Measurements from ENCODE around the gene ARRDC4.

ARRDC4 gene

GRCh38 chr15:97933589-97933988 lies 26.9 kb upstream of the ARRDC4 start:
- CTCF ChIA-PET = no interaction called here
- no peak for TF ChIP-seq ELF4 (IDR thresholded peaks at IDR 0.05)
- no peak for TF ChIP-seq BHLHE40 (IDR thresholded peaks at IDR 0.05; ENCODE audit: borderline replicate concordance)
- TF ChIP-seq TARDBP (IDR thresholded peaks at IDR 0.05) = no peak
- no peak for TF ChIP-seq FOXA1 (IDR thresholded peaks at IDR 0.05)
- no peak for DNase-seq (ENCODE audit: extremely low spot score)
- POLR2A ChIA-PET = no interaction called here

GRCh38 chr15:97940993-97941392 lies 19.5 kb upstream of the ARRDC4 start:
- CTCF ChIA-PET = interaction anchor here (0.8 kb wide), 1 partner anchor 42 kb away, joined by 3 read pairs; no protein-coding TSS in a partner anchor
- DNase-seq (ENCODE audit: extremely low spot score) = no peak
- POLR2A ChIA-PET = no interaction called here
- TF ChIP-seq TARDBP (IDR thresholded peaks at IDR 0.05) (no peak), ELF4 (IDR thresholded peaks at IDR 0.05) (no peak), ZNF384 (IDR thresholded peaks at IDR 0.05) (no peak), SUZ12 (IDR thresholded peaks at IDR 0.05) (no peak), LEF1 (IDR thresholded peaks at IDR 0.05; ENCODE audit: borderline replicate concordance) (no peak), SP1 (IDR thresholded peaks at IDR 0.05) (no peak), HDGF (IDR thresholded peaks at IDR 0.05; ENCODE audit: borderline replicate concordance) (no peak), NFRKB (IDR thresholded peaks at IDR 0.05) (no peak), L3MBTL2 (conservative IDR thresholded peaks at IDR 0.05) (no peak)

GRCh38 chr15:97941572-97941971 lies 18.9 kb upstream of the ARRDC4 start:
- TF ChIP-seq ARNT (IDR thresholded peaks at IDR 0.05) (no peak), L3MBTL2 (conservative IDR thresholded peaks at IDR 0.05) (no peak), FOXA1 (IDR thresholded peaks at IDR 0.05) (no peak), CTBP1 (IDR thresholded peaks at IDR 0.05; ENCODE audit: borderline replicate concordance) (no peak), SP1 (IDR thresholded peaks at IDR 0.05) (no peak), PKNOX1 (IDR thresholded peaks at IDR 0.05) (no peak), ZNF384 (IDR thresholded peaks at IDR 0.05) (no peak), LEF1 (IDR thresholded peaks at IDR 0.05; ENCODE audit: borderline replicate concordance) (no peak), SUZ12 (IDR thresholded peaks at IDR 0.05) (no peak), ELF4 (IDR thresholded peaks at IDR 0.05) (no peak), FOXK2 (IDR thresholded peaks at IDR 0.05) (no peak), TARDBP (IDR thresholded peaks at IDR 0.05) (no peak), FOXM1 (IDR thresholded peaks at IDR 0.05; ENCODE audit: borderline replicate concordance) (no peak), NFRKB (IDR thresholded peaks at IDR 0.05) (no peak), BHLHE40 (IDR thresholded peaks at IDR 0.05; ENCODE audit: borderline replicate concordance) (no peak), HDGF (IDR thresholded peaks at IDR 0.05; ENCODE audit: borderline replicate concordance) (no peak)
- CTCF ChIA-PET = no interaction called here
- DNase-seq (ENCODE audit: extremely low spot score) = no peak
- POLR2A ChIA-PET = no interaction called here

- POLR2A ChIA-PET = no interaction called here
- no peak for DNase-seq (ENCODE audit: extremely low spot score)
- CTCF ChIA-PET = interaction anchor here (1.1 kb wide), 1 partner anchor 234 kb away, joined by 3 read pairs; no protein-coding TSS in a partner anchor
- TF ChIP-seq FOXK2 (IDR thresholded peaks at IDR 0.05) (no peak), CTBP1 (IDR thresholded peaks at IDR 0.05; ENCODE audit: borderline replicate concordance) (no peak), ZNF384 (IDR thresholded peaks at IDR 0.05) (no peak), SP1 (IDR thresholded peaks at IDR 0.05) (no peak), TARDBP (IDR thresholded peaks at IDR 0.05) (no peak), HDGF (IDR thresholded peaks at IDR 0.05; ENCODE audit: borderline replicate concordance) (no peak), L3MBTL2 (conservative IDR thresholded peaks at IDR 0.05) (no peak), FOXM1 (IDR thresholded peaks at IDR 0.05; ENCODE audit: borderline replicate concordance) (no peak), ARNT (IDR thresholded peaks at IDR 0.05) (no peak), NFRKB (IDR thresholded peaks at IDR 0.05) (no peak), LEF1 (IDR thresholded peaks at IDR 0.05; ENCODE audit: borderline replicate concordance) (no peak), BHLHE40 (IDR thresholded peaks at IDR 0.05; ENCODE audit: borderline replicate concordance) (no peak), SUZ12 (IDR thresholded peaks at IDR 0.05) (no peak), FOXA1 (IDR thresholded peaks at IDR 0.05) (no peak)
Observed at GRCh38 chr15:97944724-97945123, 15.8 kb upstream of the ARRDC4 start.

- DNase-seq (ENCODE audit: extremely low spot score) = no peak
- ChIA-PET CTCF (interaction anchor here (0.7 kb wide), 1 partner anchor 135 kb away, joined by 3 read pairs; no protein-coding TSS in a partner anchor), POLR2A (no interaction called here)
- no peak for TF ChIP-seq LEF1 (IDR thresholded peaks at IDR 0.05; ENCODE audit: borderline replicate concordance)
- no peak for TF ChIP-seq FOXM1 (IDR thresholded peaks at IDR 0.05; ENCODE audit: borderline replicate concordance)
- no peak for TF ChIP-seq NFRKB (IDR thresholded peaks at IDR 0.05)
- no peak for TF ChIP-seq FOXK2 (IDR thresholded peaks at IDR 0.05)
- no peak for TF ChIP-seq ARNT (IDR thresholded peaks at IDR 0.05)
- TF ChIP-seq HDGF (IDR thresholded peaks at IDR 0.05; ENCODE audit: borderline replicate concordance) = no peak
- TF ChIP-seq FOXA1 (IDR thresholded peaks at IDR 0.05) = no peak
- no peak for TF ChIP-seq BHLHE40 (IDR thresholded peaks at IDR 0.05; ENCODE audit: borderline replicate concordance)
- TF ChIP-seq PKNOX1 (IDR thresholded peaks at IDR 0.05) = no peak
- no peak for TF ChIP-seq ZNF384 (IDR thresholded peaks at IDR 0.05)
- no peak for TF ChIP-seq SUZ12 (IDR thresholded peaks at IDR 0.05)
- no peak for TF ChIP-seq ELF4 (IDR thresholded peaks at IDR 0.05)
- no peak for TF ChIP-seq SP1 (IDR thresholded peaks at IDR 0.05)
- no peak for TF ChIP-seq L3MBTL2 (conservative IDR thresholded peaks at IDR 0.05)
Observed at GRCh38 chr15:97947465-97948260, 12.8 kb upstream of the ARRDC4 start.

- TF ChIP-seq L3MBTL2 (conservative IDR thresholded peaks at IDR 0.05) (no peak), FOXK2 (IDR thresholded peaks at IDR 0.05) (no peak), FOXM1 (IDR thresholded peaks at IDR 0.05; ENCODE audit: borderline replicate concordance) (no peak), ARNT (IDR thresholded peaks at IDR 0.05) (no peak), SUZ12 (IDR thresholded peaks at IDR 0.05) (no peak), HDGF (IDR thresholded peaks at IDR 0.05; ENCODE audit: borderline replicate concordance) (no peak), ELF4 (IDR thresholded peaks at IDR 0.05) (no peak), FOXA1 (IDR thresholded peaks at IDR 0.05) (no peak), ZNF384 (IDR thresholded peaks at IDR 0.05) (no peak), TARDBP (IDR thresholded peaks at IDR 0.05) (no peak), LEF1 (IDR thresholded peaks at IDR 0.05; ENCODE audit: borderline replicate concordance) (no peak), PKNOX1 (IDR thresholded peaks at IDR 0.05) (no peak), SP1 (IDR thresholded peaks at IDR 0.05) (no peak), NFRKB (IDR thresholded peaks at IDR 0.05) (no peak), BHLHE40 (IDR thresholded peaks at IDR 0.05; ENCODE audit: borderline replicate concordance) (no peak), CTBP1 (IDR thresholded peaks at IDR 0.05; ENCODE audit: borderline replicate concordance) (no peak)
- no peak for DNase-seq (ENCODE audit: extremely low spot score)
- CTCF ChIA-PET = no interaction called here
- POLR2A ChIA-PET = no interaction called here
Observed at GRCh38 chr15:97953254-97953653, 7.2 kb upstream of the ARRDC4 start.

All from HEK293T (cell line).